ENCODE measurements around the gene MCTP1.

DNA sequence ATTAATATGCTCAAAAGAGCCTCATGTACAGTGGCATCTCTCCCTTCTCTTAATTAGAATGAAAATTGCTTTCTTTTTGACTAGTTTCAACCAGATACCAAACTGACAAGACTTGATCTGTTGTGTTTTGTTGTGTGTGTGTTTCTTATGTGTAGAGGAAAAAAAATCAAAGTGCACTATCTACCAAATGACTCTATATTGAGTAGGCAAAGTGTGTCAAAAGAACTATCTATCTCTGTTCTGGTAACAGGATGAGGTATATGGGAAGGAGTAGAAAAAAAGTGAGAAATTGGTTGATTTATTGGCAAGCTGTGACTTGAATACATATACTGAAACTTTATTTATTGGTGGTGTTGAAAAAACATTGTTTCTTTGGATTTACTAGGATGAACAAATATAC lies 476.4 kb downstream of the MCTP1 start:
- TF ChIP-seq, protein P1, sequence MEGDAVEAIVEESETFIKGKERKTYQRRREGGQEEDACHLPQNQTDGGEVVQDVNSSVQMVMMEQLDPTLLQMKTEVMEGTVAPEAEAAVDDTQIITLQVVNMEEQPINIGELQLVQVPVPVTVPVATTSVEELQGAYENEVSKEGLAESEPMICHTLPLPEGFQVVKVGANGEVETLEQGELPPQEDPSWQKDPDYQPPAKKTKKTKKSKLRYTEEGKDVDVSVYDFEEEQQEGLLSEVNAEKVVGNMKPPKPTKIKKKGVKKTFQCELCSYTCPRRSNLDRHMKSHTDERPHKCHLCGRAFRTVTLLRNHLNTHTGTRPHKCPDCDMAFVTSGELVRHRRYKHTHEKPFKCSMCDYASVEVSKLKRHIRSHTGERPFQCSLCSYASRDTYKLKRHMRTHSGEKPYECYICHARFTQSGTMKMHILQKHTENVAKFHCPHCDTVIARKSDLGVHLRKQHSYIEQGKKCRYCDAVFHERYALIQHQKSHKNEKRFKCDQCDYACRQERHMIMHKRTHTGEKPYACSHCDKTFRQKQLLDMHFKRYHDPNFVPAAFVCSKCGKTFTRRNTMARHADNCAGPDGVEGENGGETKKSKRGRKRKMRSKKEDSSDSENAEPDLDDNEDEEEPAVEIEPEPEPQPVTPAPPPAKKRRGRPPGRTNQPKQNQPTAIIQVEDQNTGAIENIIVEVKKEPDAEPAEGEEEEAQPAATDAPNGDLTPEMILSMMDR (conservative IDR thresholded peaks at IDR 0.05 in 1 of 2, IDR thresholded peaks at IDR 0.05 in 1 of 2; ENCODE audit: extremely low read depth in 1 of 2, insufficient read depth in 1 of 2, low read depth in 1 of 2, low read length in 2 of 2) = no peak
- no peak for TF ChIP-seq EZH2 (IDR thresholded peaks at IDR 0.05; ENCODE audit: borderline replicate concordance, low read length)

Data from mammary epithelial cell (primary cell).